T-helper 1 cell treated with Interleukin-12 subunit alpha and Interleukin-12 subunit beta and Interleukin-4 antibody, amounts not matched to agents 30 μg/mL and 1 μg/mL, for 36 hours (primary cell): Measurements from ENCODE around the gene PARD3B.

ENCODE experiments used
- H3K27ac Mint-ChIP-seq: one replicate; pipeline ENCODE4 v1.8.0; 2021; ENCODE audit warnings: mild to moderate bottlenecking, mixed read lengths
- H3K27me3 Mint-ChIP-seq: one replicate; pipeline ENCODE4 v1.8.0; 2021; ENCODE audit warnings: low read depth, mixed read lengths
- H3K36me3 Mint-ChIP-seq: one replicate; pipeline ENCODE4 v1.8.0; 2021; ENCODE audit warnings: low read depth, mixed read lengths
- H3K4me1 Mint-ChIP-seq: one replicate; pipeline ENCODE4 v1.8.0; 2021; ENCODE audit warnings: low read depth, mixed read lengths
- H3K4me3 Mint-ChIP-seq: one replicate; pipeline ENCODE4 v1.8.0; 2021; ENCODE audit warnings: mild to moderate bottlenecking, moderate library complexity, mixed read lengths
- H3K9me3 Mint-ChIP-seq: one replicate; pipeline ENCODE4 v1.8.0; 2021; ENCODE audit warnings: mixed read lengths

PARD3B gene

DNA sequence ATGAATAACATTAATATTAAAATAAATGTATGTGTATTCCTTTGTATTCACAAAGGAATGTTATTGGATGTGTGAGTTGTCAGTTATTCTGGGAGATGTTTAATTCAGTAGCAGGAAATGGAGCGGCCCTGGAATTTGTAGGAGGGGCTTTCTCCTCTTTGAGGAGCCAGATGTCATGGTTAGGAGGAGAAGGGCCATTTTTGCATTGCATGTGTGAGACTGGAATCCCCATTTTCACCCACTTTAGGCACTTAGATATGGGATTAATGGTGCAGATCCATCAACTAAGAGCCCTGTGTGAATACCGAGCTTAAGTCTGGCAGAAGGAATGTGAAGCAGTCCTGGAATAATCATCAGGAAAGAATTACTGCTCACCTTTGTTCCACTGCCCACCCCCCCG, 439.2 kb downstream of the PARD3B start:
- peaks cover 3% of the 10 kb centered on the region for H3K9me3 Mint-ChIP-seq
- no peak overlapping the region for H3K4me3 Mint-ChIP-seq
- H3K4me1 Mint-ChIP-seq = peaks cover 22% of the 10 kb centered on the region
- peaks cover 9% of the 10 kb centered on the region for H3K36me3 Mint-ChIP-seq
- no peaks in the 10 kb centered on the region for H3K27me3 Mint-ChIP-seq
- no peak overlapping the region for H3K27ac Mint-ChIP-seq

GRCh38 chr2:204986641-204987040, 441.4 kb downstream of the PARD3B start:
- Mint-ChIP-seq H3K4me1 (peaks cover 16% of the 10 kb centered on the region), H3K4me3 (no peak overlapping the region), H3K27me3 (no peaks in the 10 kb centered on the region), H3K36me3 (peaks cover 4% of the 10 kb centered on the region), H3K27ac (no peak overlapping the region), H3K9me3 (peaks cover 3% of the 10 kb centered on the region)

DNA sequence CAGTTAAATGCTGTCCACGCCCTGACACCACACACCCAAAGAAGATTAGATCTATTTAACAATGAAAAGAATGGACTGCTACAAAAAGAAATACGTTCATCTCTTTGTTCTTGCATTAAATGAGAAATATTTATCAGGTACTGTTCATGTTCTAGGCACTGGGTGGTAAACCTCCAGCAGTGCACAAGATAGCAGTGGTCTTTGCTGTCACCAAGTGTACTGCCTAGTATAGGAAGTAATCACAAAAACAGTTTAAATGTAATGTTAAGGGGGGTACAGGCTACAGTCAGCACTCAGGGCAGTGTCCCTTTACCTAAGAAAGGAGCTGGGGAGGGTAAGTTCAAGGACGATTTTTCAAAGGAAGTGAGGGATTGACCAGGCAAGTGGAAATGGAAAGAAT, 443.6 kb downstream of the PARD3B start:
- H3K27ac Mint-ChIP-seq = no peak overlapping the region
- peaks cover 5% of the 10 kb centered on the region for H3K4me1 Mint-ChIP-seq
- H3K9me3 Mint-ChIP-seq = peaks cover 3% of the 10 kb centered on the region
- no peaks in the 10 kb centered on the region for H3K27me3 Mint-ChIP-seq
- H3K36me3 Mint-ChIP-seq = peaks cover 4% of the 10 kb centered on the region
- H3K4me3 Mint-ChIP-seq = no peak overlapping the region

DNA sequence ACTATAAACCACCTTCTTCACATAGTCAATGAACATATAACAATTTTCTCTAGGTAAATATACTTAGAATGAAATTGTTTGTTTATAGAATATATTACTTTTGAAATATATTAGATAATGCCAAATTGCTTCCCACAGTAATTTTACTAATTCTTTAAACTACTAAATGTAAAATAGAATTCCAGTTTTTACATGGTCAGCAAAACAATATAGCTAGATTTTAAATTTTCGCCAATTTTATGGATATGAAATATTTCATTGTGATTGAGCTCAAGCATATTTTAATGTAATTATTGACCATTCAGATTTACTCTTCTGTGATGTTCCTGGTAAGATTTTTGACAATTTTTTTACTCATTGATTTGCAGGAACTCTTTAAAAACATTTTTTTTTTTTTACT, 444.6 kb downstream of the PARD3B start:
- peaks cover 3% of the 10 kb centered on the region for H3K9me3 Mint-ChIP-seq
- peaks cover 4% of the 10 kb centered on the region for H3K36me3 Mint-ChIP-seq
- H3K27me3 Mint-ChIP-seq = no peaks in the 10 kb centered on the region
- H3K27ac Mint-ChIP-seq = no peak overlapping the region
- H3K4me3 Mint-ChIP-seq = no peak overlapping the region
- H3K4me1 Mint-ChIP-seq = peaks cover 5% of the 10 kb centered on the region

GRCh38 chr2:205001300-205001966, 456.2 kb downstream of the PARD3B start:
- H3K9me3 Mint-ChIP-seq = peaks cover 11% of the 10 kb centered on the region
- H3K4me1 Mint-ChIP-seq = peaks cover 26% of the 10 kb centered on the region
- H3K4me3 Mint-ChIP-seq = no peak overlapping the region
- no peaks in the 10 kb centered on the region for H3K27me3 Mint-ChIP-seq
- no peak overlapping the region for H3K27ac Mint-ChIP-seq
- peaks cover 13% of the 10 kb centered on the region for H3K36me3 Mint-ChIP-seq

DNA sequence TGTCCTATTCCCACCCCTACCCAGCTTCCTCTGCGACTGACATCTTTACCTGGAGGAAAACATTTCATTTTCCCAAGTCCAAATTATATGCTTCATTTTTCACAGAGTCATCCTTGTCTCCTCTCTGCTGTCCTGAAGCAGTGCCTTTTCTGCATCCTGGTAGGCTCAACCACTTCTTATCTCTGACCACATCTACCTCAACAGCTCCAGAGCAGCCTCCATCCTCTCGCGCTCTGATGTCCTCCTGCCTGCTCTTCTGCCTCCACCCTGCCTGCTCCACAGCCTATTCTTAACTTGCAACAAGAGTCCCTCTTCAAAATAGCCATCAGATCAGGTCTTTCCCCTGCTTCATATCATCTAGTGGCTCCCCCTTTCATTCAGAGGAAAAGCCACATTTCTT, 457.1 kb downstream of the PARD3B start:
- H3K27me3 Mint-ChIP-seq = no peaks in the 10 kb centered on the region
- H3K4me1 Mint-ChIP-seq = peaks cover 33% of the 10 kb centered on the region
- peak overlapping the region; percentile 37 for H3K4me3 Mint-ChIP-seq
- H3K36me3 Mint-ChIP-seq = peaks cover 16% of the 10 kb centered on the region
- peaks cover 17% of the 10 kb centered on the region for H3K9me3 Mint-ChIP-seq
- H3K27ac Mint-ChIP-seq = peak overlapping the region; percentile 37

DNA sequence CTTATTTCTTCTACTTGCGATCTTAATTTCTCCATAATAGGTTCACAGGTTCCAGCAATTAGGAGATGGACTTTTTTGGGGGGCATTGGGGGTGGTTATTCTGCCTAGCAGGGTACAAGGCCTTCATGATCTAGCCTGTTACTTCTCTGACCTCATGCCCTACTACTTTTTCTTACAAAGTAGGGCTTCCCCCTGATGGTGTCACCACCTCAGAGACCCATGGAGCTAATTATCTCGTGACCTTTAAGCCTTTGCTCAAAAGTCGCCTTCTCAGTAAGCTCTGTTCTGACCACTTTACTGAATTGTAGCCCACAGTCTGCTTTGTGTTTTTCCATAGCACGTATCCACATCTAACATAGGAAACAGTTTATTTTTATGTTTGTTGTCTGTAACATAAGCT, 458.0 kb downstream of the PARD3B start:
- peaks cover 22% of the 10 kb centered on the region for H3K9me3 Mint-ChIP-seq
- H3K36me3 Mint-ChIP-seq = peaks cover 18% of the 10 kb centered on the region
- H3K4me3 Mint-ChIP-seq = no peak overlapping the region
- no peak overlapping the region for H3K27ac Mint-ChIP-seq
- no peaks in the 10 kb centered on the region for H3K27me3 Mint-ChIP-seq
- H3K4me1 Mint-ChIP-seq = peaks cover 35% of the 10 kb centered on the region

DNA sequence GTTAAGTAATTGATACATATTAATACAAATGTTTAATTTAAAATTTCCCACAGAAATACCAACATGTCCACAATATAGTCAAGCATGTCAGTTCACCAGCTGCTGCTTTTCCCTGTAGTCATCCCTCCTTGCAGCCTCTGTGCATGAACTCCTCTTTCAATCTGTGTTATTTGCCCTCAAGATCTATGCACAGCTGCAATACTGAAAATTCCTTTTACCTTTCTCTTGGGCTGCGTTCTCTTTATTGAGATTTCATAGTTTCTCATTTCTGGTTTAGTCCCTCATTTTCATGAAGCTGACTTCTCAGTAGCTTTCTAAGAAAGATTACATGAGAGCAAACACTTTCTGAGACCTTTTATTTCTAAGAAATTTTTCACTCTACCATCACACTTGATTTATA, 464.9 kb downstream of the PARD3B start:
- Mint-ChIP-seq H3K4me1 (peaks cover 16% of the 10 kb centered on the region), H3K36me3 (peaks cover 17% of the 10 kb centered on the region), H3K27me3 (peaks cover 3% of the 10 kb centered on the region), H3K9me3 (peaks cover 23% of the 10 kb centered on the region), H3K4me3 (no peak overlapping the region), H3K27ac (peak overlapping the region; percentile 2)

- no peak overlapping the region for H3K27ac Mint-ChIP-seq
- H3K4me3 Mint-ChIP-seq = no peak overlapping the region
- H3K9me3 Mint-ChIP-seq = peaks cover 21% of the 10 kb centered on the region
- peaks cover 13% of the 10 kb centered on the region for H3K36me3 Mint-ChIP-seq
- peaks cover 16% of the 10 kb centered on the region for H3K4me1 Mint-ChIP-seq
- H3K27me3 Mint-ChIP-seq = peaks cover 3% of the 10 kb centered on the region
Observed at GRCh38 chr2:205011031-205011430, 465.8 kb downstream of the PARD3B start.

- Mint-ChIP-seq H3K36me3 (peaks cover 2% of the 10 kb centered on the region), H3K27ac (no peak overlapping the region), H3K9me3 (peaks cover 6% of the 10 kb centered on the region), H3K27me3 (peaks cover 3% of the 10 kb centered on the region), H3K4me3 (no peak overlapping the region), H3K4me1 (peaks cover 6% of the 10 kb centered on the region)
Observed at GRCh38 chr2:205012961-205013360, 467.7 kb downstream of the PARD3B start.

- peaks cover 6% of the 10 kb centered on the region for H3K4me1 Mint-ChIP-seq
- peaks cover 2% of the 10 kb centered on the region for H3K36me3 Mint-ChIP-seq
- peaks cover 3% of the 10 kb centered on the region for H3K27me3 Mint-ChIP-seq
- H3K4me3 Mint-ChIP-seq = no peak overlapping the region
- peaks cover 6% of the 10 kb centered on the region for H3K9me3 Mint-ChIP-seq
- no peak overlapping the region for H3K27ac Mint-ChIP-seq
Observed at GRCh38 chr2:205013586-205013985, 468.3 kb downstream of the PARD3B start.

DNA sequence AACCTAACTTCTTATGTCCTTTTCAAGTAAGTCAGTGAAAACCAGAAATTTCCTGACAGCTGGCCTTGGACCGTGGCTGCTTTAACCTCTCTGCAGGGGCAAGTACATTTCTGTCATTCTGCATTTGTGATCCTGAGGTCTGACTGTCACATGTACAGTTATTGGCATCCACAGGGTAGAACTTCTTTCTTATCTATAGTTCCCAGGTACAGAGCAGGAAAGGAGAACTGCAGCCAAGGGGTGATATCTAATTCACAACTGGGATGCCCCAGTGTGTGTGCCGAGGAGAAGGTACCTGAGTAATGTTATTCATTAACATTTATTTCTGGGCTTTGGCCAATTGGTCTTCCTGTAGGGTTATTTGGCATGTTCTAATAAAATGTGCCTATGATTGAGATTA, 468.9 kb downstream of the PARD3B start:
- Mint-ChIP-seq H3K27me3 (peaks cover 3% of the 10 kb centered on the region), H3K4me1 (peaks cover 6% of the 10 kb centered on the region), H3K9me3 (peaks cover 11% of the 10 kb centered on the region), H3K4me3 (no peak overlapping the region), H3K27ac (no peak overlapping the region), H3K36me3 (peaks cover 2% of the 10 kb centered on the region)

- no peak overlapping the region for H3K27ac Mint-ChIP-seq
- peaks cover 20% of the 10 kb centered on the region for H3K9me3 Mint-ChIP-seq
- no peak overlapping the region for H3K4me3 Mint-ChIP-seq
- H3K36me3 Mint-ChIP-seq = peaks cover 7% of the 10 kb centered on the region
- H3K27me3 Mint-ChIP-seq = no peaks in the 10 kb centered on the region
- no peaks in the 10 kb centered on the region for H3K4me1 Mint-ChIP-seq
Observed at GRCh38 chr2:205017381-205017780, 472.1 kb downstream of the PARD3B start.

- H3K36me3 Mint-ChIP-seq = peaks cover 10% of the 10 kb centered on the region
- H3K27ac Mint-ChIP-seq = no peak overlapping the region
- H3K4me3 Mint-ChIP-seq = no peak overlapping the region
- peaks cover 20% of the 10 kb centered on the region for H3K9me3 Mint-ChIP-seq
- no peaks in the 10 kb centered on the region for H3K27me3 Mint-ChIP-seq
- no peaks in the 10 kb centered on the region for H3K4me1 Mint-ChIP-seq
Observed at GRCh38 chr2:205017912-205018311, 472.6 kb downstream of the PARD3B start.

- Mint-ChIP-seq H3K27ac (no peak overlapping the region), H3K27me3 (no peaks in the 10 kb centered on the region), H3K4me1 (peaks cover 5% of the 10 kb centered on the region), H3K4me3 (no peak overlapping the region), H3K36me3 (peaks cover 10% of the 10 kb centered on the region), H3K9me3 (peaks cover 18% of the 10 kb centered on the region)
Observed at GRCh38 chr2:205020673-205021072, 475.4 kb downstream of the PARD3B start.

- Mint-ChIP-seq H3K4me3 (no peak overlapping the region), H3K36me3 (peaks cover 11% of the 10 kb centered on the region), H3K4me1 (peaks cover 11% of the 10 kb centered on the region), H3K27me3 (no peaks in the 10 kb centered on the region), H3K9me3 (peaks cover 14% of the 10 kb centered on the region), H3K27ac (no peak overlapping the region)
Observed at GRCh38 chr2:205022841-205023240, 477.6 kb downstream of the PARD3B start.
